GM12874 (cell line): ENCODE measurements around the gene LAIR1.

ENCODE experiments used
- CTCF ChIP-seq: IDR thresholded peaks from 2 replicates; pipeline ENCODE4 v1.5.1; 2011; ENCODE audit warnings: low read depth, mild to moderate bottlenecking, control low read depth, low read length, moderate library complexity; ENCODE audit not compliant: insufficient read depth

LAIR1 gene

GRCh38 chr19:54356444-54357056 lies 8.2 kb downstream of the LAIR1 start:
- no peak for TF ChIP-seq CTCF

GRCh38 chr19:54355675-54356074 lies 9.1 kb downstream of the LAIR1 start:
- TF ChIP-seq CTCF, result no peak

- no peak for TF ChIP-seq CTCF
Measured at GRCh38 chr19:54354761-54355160, 10.0 kb downstream of the LAIR1 start.

- TF ChIP-seq CTCF, result no peak
Measured at GRCh38 chr19:54352546-54352945, 12.2 kb downstream of the LAIR1 start.

- peak; percentile 26; the same call in 1 of the 2 replicates for TF ChIP-seq CTCF
Measured at GRCh38 chr19:54352041-54352440, 12.7 kb downstream of the LAIR1 start.

- no peak for TF ChIP-seq CTCF
Measured at GRCh38 chr19:54351474-54351873, 13.3 kb downstream of the LAIR1 start.

- TF ChIP-seq CTCF, result no peak
Measured at GRCh38 chr19:54345938-54346386, 18.8 kb downstream of the LAIR1 start.
